ENCODE measurements around the gene IMMP2L.

IMMP2L gene

GRCh38 chr7:110890101-110890500, 672.2 kb downstream of the IMMP2L start:
- DNase-seq: no peak

GRCh38 chr7:110889335-110889734, 673.0 kb downstream of the IMMP2L start:
- no peak for DNase-seq

- DNase-seq: no peak
Observed at GRCh38 chr7:110888641-110889040, 673.7 kb downstream of the IMMP2L start.

GRCh38 chr7:110885474-110885873, 676.8 kb downstream of the IMMP2L start:
- DNase-seq: no peak

- no peak for DNase-seq
Observed at GRCh38 chr7:110881721-110882120, 680.6 kb downstream of the IMMP2L start.

GRCh38 chr7:110880971-110881370, 681.3 kb downstream of the IMMP2L start:
- DNase-seq: no peak

- DNase-seq: no peak
Observed at GRCh38 chr7:110877016-110877415, 685.3 kb downstream of the IMMP2L start.

- DNase-seq: no peak
Observed at GRCh38 chr7:110875346-110875745, 686.9 kb downstream of the IMMP2L start.

GRCh38 chr7:110871856-110872255, 690.4 kb downstream of the IMMP2L start:
- DNase-seq: no peak

- DNase-seq: no peak
Observed at GRCh38 chr7:110870926-110871325, 691.4 kb downstream of the IMMP2L start.

GRCh38 chr7:110868458-110868857, 693.8 kb downstream of the IMMP2L start:
- DNase-seq: no peak

- no peak for DNase-seq
Observed at GRCh38 chr7:110867771-110868170, 694.5 kb downstream of the IMMP2L start.

GRCh38 chr7:110863258-110863657, 699.0 kb downstream of the IMMP2L start:
- DNase-seq: no peak

- DNase-seq: no peak
Observed at GRCh38 chr7:110861163-110861562, 701.1 kb downstream of the IMMP2L start.

GRCh38 chr7:110857106-110857505, 705.2 kb downstream of the IMMP2L start:
- DNase-seq: no peak

GRCh38 chr7:110856704-110857103, 705.6 kb downstream of the IMMP2L start:
- no peak for DNase-seq

- no peak for DNase-seq
Observed at GRCh38 chr7:110854651-110855050, 707.6 kb downstream of the IMMP2L start.

- no peak for DNase-seq
Observed at GRCh38 chr7:110854166-110854565, 708.1 kb downstream of the IMMP2L start.

- DNase-seq: no peak
Observed at GRCh38 chr7:110853263-110853662, 709.0 kb downstream of the IMMP2L start.

GRCh38 chr7:110852156-110852940, 709.9 kb downstream of the IMMP2L start:
- no peak for DNase-seq

- DNase-seq: no peak
Observed at GRCh38 chr7:110850224-110850623, 712.1 kb downstream of the IMMP2L start.

- no peak for DNase-seq
Observed at GRCh38 chr7:110842796-110843195, 719.5 kb downstream of the IMMP2L start.

- DNase-seq: no peak
Observed at GRCh38 chr7:110841840-110842545, 720.3 kb downstream of the IMMP2L start.

GRCh38 chr7:110839866-110840265, 722.4 kb downstream of the IMMP2L start:
- no peak for DNase-seq
